HCT116 (cell line): ENCODE data around the gene CLASP1. TPM values are rescaled to one million over a fixed set of nuclear protein-coding genes. Genes with fewer than 3 reads are reported as not detected.

Experiments
- ATAC-seq: fragments of 200-7000 bp; cut with Tn5 transposase; 2 replicates; pipeline ENCODE4 v1.9.1; 2020; ENCODE audit warnings: mild to moderate bottlenecking, moderate library complexity
- BruUV-seq: library from RNA; stranded (reverse); fragments of 400-500 nt; replicated peaks from 2 replicates; lab custom pipeline; 2021; lab: Mats Ljungman, UMichigan
- CTCF ChIA-PET: fragments of 300-600 bp; sonication (Branson Sonifier 250); formaldehyde crosslinking; loops from one replicate; lab custom pipeline; 2021; ENCODE audit warnings: antibody characterized with exemption; lab: Charles Lee
- POLR2A ChIA-PET: fragments of 300-600, 350-600 bp; sonication (Branson Sonifier 250); formaldehyde crosslinking; loops from one replicate; lab custom pipeline; 2021; ENCODE audit warnings: antibody characterized with exemption; lab: Charles Lee
- RAD21 ChIA-PET, 2 experiments: fragments of 300-600 bp; sonication (Branson Sonifier 250); formaldehyde crosslinking; loops; one replicate each; lab custom pipeline; 2023; ENCODE audit warnings: low total read pairs in 2 of 2; ENCODE audit not compliant: uncharacterized antibody in 2 of 2, unreplicated experiment in 2 of 2, low non-redundant PET in 1 of 2; lab: Charles Lee
- DNase-seq: peaks from one replicate; pipeline ENCODE4 v3.0.0-alpha.2; 2010; ENCODE audit warnings: low read depth, low spot score
- H2AFZ ChIP-seq: fragments of 200-600 bp; shearing (Covaris generic), sonication (generic); 2 replicates; pipeline ENCODE4 v1.6.1; 2017; ENCODE audit warnings: low read depth, mixed run types, mixed read lengths, antibody characterized with exemption, low read length; ENCODE audit not compliant: poor library complexity, severe bottlenecking
- H3K27ac ChIP-seq: 2 replicates; pipeline ENCODE4 v1.5.1; 2012; ENCODE audit warnings: low read depth, low read length
- H3K27me3 ChIP-seq: fragments of 200-600 bp; sonication (generic); 2 replicates; pipeline ENCODE4 v1.6.1; 2016; ENCODE audit warnings: mixed run types, low read length, mixed read lengths; ENCODE audit not compliant: insufficient read depth
- H3K36me3 ChIP-seq, 2 experiments: fragments of 200-500 bp in 1 of 2; fragments of 200-600 bp in 1 of 2; sonication (Bioruptor generic) in 1 of 2; sonication (generic) in 1 of 2; 2 replicates each; pipeline versions ENCODE4 v1.5.1 to v1.6.1; 2014 to 2016; ENCODE audit warnings: low read length in 2 of 2, inconsistent platforms in 1 of 2, mixed read lengths in 1 of 2, mixed run types in 1 of 2; ENCODE audit not compliant: insufficient read depth in 2 of 2, control insufficient read depth in 1 of 2
- H3K4me1 ChIP-seq, 2 experiments: fragments of 200-600 bp in 1 of 2; sonication (generic) in 1 of 2; 2 replicates each; pipeline versions ENCODE4 v1.5.1 to v1.6.1; 2012 to 2017; ENCODE audit warnings: low read length in 2 of 2, inconsistent platforms in 1 of 2, mild to moderate bottlenecking in 1 of 2, mixed read lengths in 1 of 2, mixed run types in 1 of 2, moderate library complexity in 1 of 2; ENCODE audit not compliant: insufficient read depth in 2 of 2, control insufficient read depth in 1 of 2
- H3K4me2 ChIP-seq: fragments of 200-600 bp; sonication (generic); 2 replicates; pipeline ENCODE4 v1.6.1; 2017; ENCODE audit warnings: mixed run types, low read length, mixed read lengths
- H3K4me3 ChIP-seq, 2 experiments: fragments of 200-600 bp in 1 of 2; sonication (generic) in 1 of 2; replicated peaks in 1 of 2; 2 replicates each; pipeline ENCODE4 v1.5.1; 2011 to 2016; ENCODE audit warnings: low read length in 2 of 2, control low read depth in 1 of 2, low read depth in 1 of 2, mild to moderate bottlenecking in 1 of 2, mixed read lengths in 1 of 2, mixed run types in 1 of 2
- H3K79me2 ChIP-seq: fragments of 200-600 bp; sonication (generic); 2 replicates; pipeline ENCODE4 v1.6.1; 2017; ENCODE audit warnings: mild to moderate bottlenecking, mixed run types, low read length, moderate library complexity, mixed read lengths; ENCODE audit not compliant: insufficient read depth
- H3K9ac ChIP-seq: fragments of 200-600 bp; sonication (generic); 2 replicates; pipeline ENCODE4 v1.6.1; 2016; ENCODE audit warnings: low read length, mixed read lengths
- H3K9me2 ChIP-seq: fragments of 200-600 bp; sonication (generic), shearing (Covaris generic); 2 replicates; pipeline ENCODE4 v1.6.1; 2017; ENCODE audit warnings: mixed run types, mild to moderate bottlenecking, moderate library complexity; ENCODE audit not compliant: insufficient read depth
- H3K9me3 ChIP-seq, 2 experiments: fragments of 200-500 bp in 1 of 2; fragments of 200-600 bp in 1 of 2; sonication (Bioruptor generic) in 1 of 2; sonication (generic) in 1 of 2; 2 replicates each; pipeline ENCODE4 v1.6.1; 2014 to 2017; ENCODE audit warnings: low read length in 2 of 2, mixed read lengths in 2 of 2, inconsistent platforms in 1 of 2, low read depth in 1 of 2, mild to moderate bottlenecking in 1 of 2, mixed run types in 1 of 2, moderate library complexity in 1 of 2; ENCODE audit not compliant: control insufficient read depth in 1 of 2, insufficient read depth in 1 of 2
- H4K20me1 ChIP-seq: fragments of 200-600 bp; sonication (generic), shearing (Covaris generic); 2 replicates; pipeline ENCODE4 v1.6.1; 2017; ENCODE audit warnings: mixed run types, mild to moderate bottlenecking, moderate library complexity; ENCODE audit not compliant: insufficient read depth
- CBX3 ChIP-seq: IDR thresholded peaks from 2 replicates; pipeline ENCODE4 v1.6.1; 2012; ENCODE audit warnings: low read depth
- CEBPB ChIP-seq: IDR thresholded peaks from 2 replicates; pipeline ENCODE4 v1.6.1; 2012; ENCODE audit warnings: low read depth
- EGR1 ChIP-seq: IDR thresholded peaks from 2 replicates; pipeline ENCODE4 v1.6.1; 2012; ENCODE audit warnings: low read depth
- ELF1 ChIP-seq: IDR thresholded peaks from 2 replicates; pipeline ENCODE4 v1.6.1; 2012; ENCODE audit warnings: low read depth, borderline replicate concordance
- EZH2 ChIP-seq: fragments of 200-600 bp; sonication (generic); IDR thresholded peaks from 2 replicates; pipeline ENCODE4 v1.6.1; 2017; ENCODE audit warnings: antibody characterized with exemption, mixed run types
- FOSL1 ChIP-seq: IDR thresholded peaks from 2 replicates; pipeline ENCODE4 v1.6.1; 2012; ENCODE audit warnings: low read depth
- JUND ChIP-seq: IDR thresholded peaks from 2 replicates; pipeline ENCODE4 v1.6.1; 2012
- RAD21 ChIP-seq: IDR thresholded peaks from 2 replicates; pipeline ENCODE4 v1.6.1; 2012; ENCODE audit warnings: low read depth, mild to moderate bottlenecking
- SP1 ChIP-seq: IDR thresholded peaks from 2 replicates; pipeline ENCODE4 v1.6.1; 2012; ENCODE audit warnings: low read depth
- TCF7L2 ChIP-seq: IDR thresholded peaks from 2 replicates; pipeline ENCODE4 v1.7.0; 2011; ENCODE audit warnings: borderline replicate concordance, inconsistent platforms; ENCODE audit not compliant: insufficient read depth, insufficient read length; ENCODE audit errors: extremely low read depth
- ZFX ChIP-seq: fragments of 450-650 bp; IDR thresholded peaks from 2 replicates; pipeline ENCODE4 v1.6.1; 2017
- intact Hi-C: fragments of 100-400 bp; cut with micrococcal nuclease; formaldehyde crosslinking; loops from 2 replicates; pipeline ENCODE4 v1.10.0; 2022
- total RNA-seq: library from RNA; stranded (reverse); gene quantifications from one replicate; pipeline ENCODE4 v1.2.1, GENCODE V29; 2021; ENCODE audit not compliant: unreplicated experiment
- TF ChIP-seq, protein P1 (sequence below), 3 experiments: fragments of 200-600 bp in 1 of 3; sonication (generic) in 1 of 3; IDR thresholded peaks in 2 of 3; conservative IDR thresholded peaks in 1 of 3; 2 replicates each; pipeline ENCODE4 v1.5.1; 2012 to 2017; ENCODE audit warnings: low read depth in 2 of 3, low read length in 2 of 3, antibody characterized with exemption in 1 of 3, borderline replicate concordance in 1 of 3, control low read depth in 1 of 3, mild to moderate bottlenecking in 1 of 3, mixed read lengths in 1 of 3, mixed run types in 1 of 3, moderate library complexity in 1 of 3; ENCODE audit not compliant: insufficient read depth in 1 of 3
- TF ChIP-seq, protein P2 (sequence below): IDR thresholded peaks from 2 replicates; pipeline ENCODE4 v1.6.1; 2012; ENCODE audit warnings: low read depth

CLASP1 gene
- total RNA-seq, 1 experiment from 2014 or later = 41.9 TPM

DNA sequence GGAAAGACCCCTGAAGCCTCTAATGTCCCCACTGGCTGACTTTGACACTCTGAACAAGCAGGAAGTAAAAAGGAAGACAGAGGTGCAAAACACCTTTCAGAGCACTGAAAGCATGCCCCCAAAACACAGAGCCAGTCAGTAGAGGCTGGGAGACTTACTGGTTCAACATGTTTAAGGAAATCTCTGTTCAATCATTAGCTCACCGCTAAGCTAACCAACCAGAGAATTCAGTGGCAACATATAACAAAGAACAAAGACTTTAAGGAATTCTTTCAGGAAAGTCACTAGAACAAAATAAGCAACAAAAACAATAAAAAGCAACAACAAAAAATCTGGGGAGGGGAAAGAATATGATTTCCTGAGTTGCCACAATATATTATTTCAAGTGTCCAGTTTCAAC lies 142.6 kb downstream of the CLASP1 start (continued):
- TF ChIP-seq CBX3 (no peak), SP1 (no peak)

DNA sequence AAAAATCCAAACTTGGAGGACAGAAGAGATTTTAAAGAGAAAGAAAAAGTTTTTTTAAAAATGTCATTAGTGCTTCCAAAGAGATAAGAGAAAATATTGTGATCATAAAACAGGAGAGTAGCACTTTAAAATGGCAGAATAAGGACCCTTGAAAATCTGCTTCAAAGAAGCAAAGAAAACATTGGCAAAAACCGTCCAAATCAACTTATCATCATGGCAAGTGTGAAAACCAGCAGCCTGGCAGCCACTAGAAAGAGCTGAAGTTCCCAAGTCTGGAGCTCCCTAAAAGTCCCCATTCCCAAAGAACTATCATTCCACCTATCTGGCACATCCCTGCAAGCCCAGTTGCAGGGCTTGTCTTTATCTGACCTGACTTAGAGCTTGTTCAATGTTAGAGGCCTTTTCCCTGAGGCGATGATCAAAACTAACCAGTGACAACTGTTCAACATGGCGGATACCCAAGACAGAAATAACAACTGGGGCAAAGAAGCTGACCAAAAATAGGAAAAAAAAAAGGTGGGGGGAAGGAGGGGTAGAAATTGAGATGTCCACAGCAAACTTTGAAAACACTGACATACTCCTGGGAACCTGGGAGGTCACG lies 143.2 kb downstream of the CLASP1 start:
- peaks cover 0 to 14% of the 10 kb centered on the region in 2 experiments; a peak in 1 of 4 replicates for H3K4me1 ChIP-seq
- CTCF ChIA-PET = no interaction called here
- H3K27ac ChIP-seq = no peak overlapping the region
- no peaks in the 10 kb centered on the region for H3K27me3 ChIP-seq
- POLR2A ChIA-PET = no interaction called here
- H3K79me2 ChIP-seq = peaks cover 12% of the 10 kb centered on the region
- H3K4me2 ChIP-seq = no peak overlapping the region
- no peaks in the 10 kb centered on the region for H3K9me3 ChIP-seq
- H2AFZ ChIP-seq = no peak overlapping the region
- no TSS peak for BruUV-seq
- intact Hi-C loops = no loop called here
- RAD21 ChIA-PET = no interaction called here
- H3K9ac ChIP-seq = no peak overlapping the region
- ATAC-seq (no peak), DNase-seq (no peak)
- peaks cover 0 to 9% of the 10 kb centered on the region in 2 experiments; a peak in 2 of 4 replicates for H3K36me3 ChIP-seq
- H3K4me3 ChIP-seq = no peak overlapping the region
- no peaks in the 10 kb centered on the region for H4K20me1 ChIP-seq
- TF ChIP-seq ELF1 = no peak
- no peak for TF ChIP-seq CEBPB
- TF ChIP-seq, all 23 proteins: peak for 0
- 0 out of 2 replicates have a peak, but pooled peaks cover 5% of the 10 kb centered on the region for H3K9me2 ChIP-seq

DNA sequence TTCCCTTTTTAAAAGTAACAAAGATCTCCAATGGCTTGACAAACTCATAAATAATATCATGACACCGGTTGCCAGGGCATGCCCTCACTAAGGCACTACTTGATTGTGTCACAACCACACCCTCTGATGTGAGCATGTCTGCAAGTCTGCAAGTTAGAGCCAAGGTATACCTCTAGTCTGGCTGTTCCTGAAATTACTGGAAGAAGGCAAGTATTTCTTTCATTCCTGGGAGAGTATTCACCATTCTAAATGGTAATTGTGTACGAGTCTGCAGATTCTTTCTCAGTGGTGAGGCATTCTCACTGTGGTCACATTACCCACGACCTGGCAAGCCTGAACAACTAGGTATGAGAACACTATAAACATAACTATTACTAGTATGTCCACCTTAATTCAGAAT lies 144.3 kb downstream of the CLASP1 start:
- ChIA-PET CTCF (no interaction called here), RAD21 (no interaction called here), POLR2A (no interaction called here)
- no peak overlapping the region for H3K9ac ChIP-seq
- no peak overlapping the region for H2AFZ ChIP-seq
- BruUV-seq = no TSS peak
- no peaks in the 10 kb centered on the region for H4K20me1 ChIP-seq
- no peak overlapping the region for H3K4me3 ChIP-seq
- H3K79me2 ChIP-seq = peaks cover 12% of the 10 kb centered on the region
- H3K27ac ChIP-seq = no peak overlapping the region
- no peak for DNase-seq
- H3K4me1 ChIP-seq = peaks cover 0 to 14% of the 10 kb centered on the region in 2 experiments; a peak in 1 of 4 replicates
- H3K4me2 ChIP-seq = no peak overlapping the region
- H3K27me3 ChIP-seq = no peaks in the 10 kb centered on the region
- peaks cover 0 to 9% of the 10 kb centered on the region in 2 experiments; a peak in 2 of 4 replicates for H3K36me3 ChIP-seq
- H3K9me2 ChIP-seq = 0 out of 2 replicates have a peak, but pooled peaks cover 5% of the 10 kb centered on the region
- H3K9me3 ChIP-seq = no peaks in the 10 kb centered on the region; a peak in 1 of 4 replicates
- intact Hi-C loops = no loop called here
- ATAC-seq = peak; percentile 49
- TF ChIP-seq EZH2 (no peak), ELF1 (no peak), TCF7L2 (no peak), JUND (no peak), EGR1 (no peak), ZFX (no peak), RAD21 (no peak), FOSL1 (no peak)
- TF ChIP-seq, protein P1, sequence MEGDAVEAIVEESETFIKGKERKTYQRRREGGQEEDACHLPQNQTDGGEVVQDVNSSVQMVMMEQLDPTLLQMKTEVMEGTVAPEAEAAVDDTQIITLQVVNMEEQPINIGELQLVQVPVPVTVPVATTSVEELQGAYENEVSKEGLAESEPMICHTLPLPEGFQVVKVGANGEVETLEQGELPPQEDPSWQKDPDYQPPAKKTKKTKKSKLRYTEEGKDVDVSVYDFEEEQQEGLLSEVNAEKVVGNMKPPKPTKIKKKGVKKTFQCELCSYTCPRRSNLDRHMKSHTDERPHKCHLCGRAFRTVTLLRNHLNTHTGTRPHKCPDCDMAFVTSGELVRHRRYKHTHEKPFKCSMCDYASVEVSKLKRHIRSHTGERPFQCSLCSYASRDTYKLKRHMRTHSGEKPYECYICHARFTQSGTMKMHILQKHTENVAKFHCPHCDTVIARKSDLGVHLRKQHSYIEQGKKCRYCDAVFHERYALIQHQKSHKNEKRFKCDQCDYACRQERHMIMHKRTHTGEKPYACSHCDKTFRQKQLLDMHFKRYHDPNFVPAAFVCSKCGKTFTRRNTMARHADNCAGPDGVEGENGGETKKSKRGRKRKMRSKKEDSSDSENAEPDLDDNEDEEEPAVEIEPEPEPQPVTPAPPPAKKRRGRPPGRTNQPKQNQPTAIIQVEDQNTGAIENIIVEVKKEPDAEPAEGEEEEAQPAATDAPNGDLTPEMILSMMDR (IDR thresholded peaks at IDR 0.05 in 2 of 3, conservative IDR thresholded peaks at IDR 0.05 in 1 of 3; ENCODE audit: borderline replicate concordance in 1 of 3, insufficient read depth in 1 of 3, low read depth in 2 of 3, low read length in 2 of 3) = no peak
- TF ChIP-seq, protein P2, sequence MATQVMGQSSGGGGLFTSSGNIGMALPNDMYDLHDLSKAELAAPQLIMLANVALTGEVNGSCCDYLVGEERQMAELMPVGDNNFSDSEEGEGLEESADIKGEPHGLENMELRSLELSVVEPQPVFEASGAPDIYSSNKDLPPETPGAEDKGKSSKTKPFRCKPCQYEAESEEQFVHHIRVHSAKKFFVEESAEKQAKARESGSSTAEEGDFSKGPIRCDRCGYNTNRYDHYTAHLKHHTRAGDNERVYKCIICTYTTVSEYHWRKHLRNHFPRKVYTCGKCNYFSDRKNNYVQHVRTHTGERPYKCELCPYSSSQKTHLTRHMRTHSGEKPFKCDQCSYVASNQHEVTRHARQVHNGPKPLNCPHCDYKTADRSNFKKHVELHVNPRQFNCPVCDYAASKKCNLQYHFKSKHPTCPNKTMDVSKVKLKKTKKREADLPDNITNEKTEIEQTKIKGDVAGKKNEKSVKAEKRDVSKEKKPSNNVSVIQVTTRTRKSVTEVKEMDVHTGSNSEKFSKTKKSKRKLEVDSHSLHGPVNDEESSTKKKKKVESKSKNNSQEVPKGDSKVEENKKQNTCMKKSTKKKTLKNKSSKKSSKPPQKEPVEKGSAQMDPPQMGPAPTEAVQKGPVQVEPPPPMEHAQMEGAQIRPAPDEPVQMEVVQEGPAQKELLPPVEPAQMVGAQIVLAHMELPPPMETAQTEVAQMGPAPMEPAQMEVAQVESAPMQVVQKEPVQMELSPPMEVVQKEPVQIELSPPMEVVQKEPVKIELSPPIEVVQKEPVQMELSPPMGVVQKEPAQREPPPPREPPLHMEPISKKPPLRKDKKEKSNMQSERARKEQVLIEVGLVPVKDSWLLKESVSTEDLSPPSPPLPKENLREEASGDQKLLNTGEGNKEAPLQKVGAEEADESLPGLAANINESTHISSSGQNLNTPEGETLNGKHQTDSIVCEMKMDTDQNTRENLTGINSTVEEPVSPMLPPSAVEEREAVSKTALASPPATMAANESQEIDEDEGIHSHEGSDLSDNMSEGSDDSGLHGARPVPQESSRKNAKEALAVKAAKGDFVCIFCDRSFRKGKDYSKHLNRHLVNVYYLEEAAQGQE = no peak
